Measurements from ENCODE around the gene RPS6KL1. TPM values are rescaled to one million over a fixed set of nuclear protein-coding genes. Genes with fewer than 3 reads are reported as not detected.

Gene RPS6KL1
- total RNA-seq, 2 donors from 2014 or later, result 9.1 to 14.0 TPM

- no peak for DNase-seq
Measured at GRCh38 chr14:74947353-74948227, 24.5 kb upstream of the RPS6KL1 start.

GRCh38 chr14:74946659-74947281, 23.7 kb upstream of the RPS6KL1 start:
- H3K4me1 ChIP-seq, result peaks cover 7% of the 10 kb centered on the region
- H3K9ac ChIP-seq (ENCODE audit: low read depth in 2 of 2, low read length in 2 of 2), result no peak overlapping the region
- intact Hi-C loops (cut with DNase I), result loop anchor here (2.0 to 10.0 kb wide), 2 partner anchors 142 to 358 kb away; no protein-coding TSS in a partner anchor
- no peak overlapping the region for H3K27ac ChIP-seq
- TF ChIP-seq CTCF (IDR thresholded peaks at IDR 0.05), result no peak
- no peak for DNase-seq
- H3K36me3 ChIP-seq, result no peaks in the 10 kb centered on the region
- H3K4me3 ChIP-seq, result no peak overlapping the region
- H3K27me3 ChIP-seq, result no peaks in the 10 kb centered on the region
- no peaks in the 10 kb centered on the region for H3K9me3 ChIP-seq

More at GRCh38 chr14:74947353-74948227, 24.5 kb upstream of the RPS6KL1 start:
- peak overlapping the region in 1 of 2 donors; percentile 3 for H3K9ac ChIP-seq (ENCODE audit: low read depth in 2 of 2, low read length in 2 of 2)
- H3K27me3 ChIP-seq, result no peaks in the 10 kb centered on the region
- TF ChIP-seq CTCF (IDR thresholded peaks at IDR 0.05), result no peak
- no peak overlapping the region for H3K4me3 ChIP-seq
- no peak overlapping the region for H3K27ac ChIP-seq
- H3K4me1 ChIP-seq, result peaks cover 8% of the 10 kb centered on the region
- no peaks in the 10 kb centered on the region for H3K36me3 ChIP-seq
- no peaks in the 10 kb centered on the region for H3K9me3 ChIP-seq
- intact Hi-C loops (cut with DNase I), result loop anchor here (2.0 to 10.0 kb wide), 2 partner anchors 141 to 357 kb away; no protein-coding TSS in a partner anchor

GRCh38 chr14:74945852-74946658, 23.0 kb upstream of the RPS6KL1 start:
- no peaks in the 10 kb centered on the region for H3K9me3 ChIP-seq
- H3K9ac ChIP-seq (ENCODE audit: low read depth in 2 of 2, low read length in 2 of 2), result no peak overlapping the region
- no peaks in the 10 kb centered on the region for H3K36me3 ChIP-seq
- intact Hi-C loops (cut with DNase I), result loop anchor here (2.0 to 10.0 kb wide), 2 partner anchors 143 to 359 kb away; no protein-coding TSS in a partner anchor
- H3K4me3 ChIP-seq, result no peak overlapping the region
- peaks cover under 1% of the 10 kb centered on the region for H3K4me1 ChIP-seq
- peak; percentile 87 for DNase-seq
- H3K27ac ChIP-seq, result no peak overlapping the region
- no peaks in the 10 kb centered on the region for H3K27me3 ChIP-seq
- TF ChIP-seq CTCF (IDR thresholded peaks at IDR 0.05), result peak; percentile 88

GRCh38 chr14:74945261-74945851, 22.3 kb upstream of the RPS6KL1 start:
- peak; percentile 29 for TF ChIP-seq CTCF (IDR thresholded peaks at IDR 0.05)
- Histone ChIP-seq H3K27ac (no peak overlapping the region), H3K27me3 (no peaks in the 10 kb centered on the region), H3K4me1 (no peaks in the 10 kb centered on the region), H3K9me3 (no peaks in the 10 kb centered on the region), H3K36me3 (no peaks in the 10 kb centered on the region), H3K4me3 (no peak overlapping the region), H3K9ac (ENCODE audit: low read depth in 2 of 2, low read length in 2 of 2) (no peak overlapping the region)
- DNase-seq, result no peak
- intact Hi-C loops (cut with DNase I), result loop anchor here (10.0 kb wide), 1 partner anchor 359 kb away; no protein-coding TSS in a partner anchor

Data from colonic mucosa (tissue), 4 donors.